Lung (tissue), 16 donors: ENCODE measurements around the gene DYNLT3. TPM values are rescaled to one million over a fixed set of nuclear protein-coding genes. Genes with fewer than 3 reads are reported as not detected.

Experiments
- ATAC-seq: fragments of 200-7000 bp; cut with Tn5 transposase; one replicate; pipeline ENCODE4 v1.9.1; 2020; ENCODE audit warnings: moderate number of reproducible peaks; ENCODE audit not compliant: insufficient read depth, low FRiP score
- DNase-seq, 3 donors: peaks; one replicate each; pipeline ENCODE4 v3.0.0-alpha.2; 2013 to 2017
- H3K27ac ChIP-seq, 2 donors: one replicate each; pipeline ENCODE4 v1.5.1; 2013; ENCODE audit warnings: mild to moderate bottlenecking in 2 of 2, moderate library complexity in 2 of 2, control low read depth in 1 of 2, inconsistent platforms in 1 of 2, low read depth in 1 of 2, low read length in 1 of 2
- H3K27me3 ChIP-seq, 3 donors: one replicate each; pipeline ENCODE4 v1.5.1; 2013; ENCODE audit warnings: low read length in 2 of 3; ENCODE audit not compliant: control insufficient read depth in 3 of 3, insufficient read depth in 3 of 3
- H3K36me3 ChIP-seq, 4 donors: one replicate each; pipeline ENCODE4 v1.5.1; 2013; ENCODE audit warnings: low read length in 4 of 4, mild to moderate bottlenecking in 1 of 4, moderate library complexity in 1 of 4; ENCODE audit not compliant: control insufficient read depth in 4 of 4, insufficient read depth in 4 of 4
- H3K4me1 ChIP-seq, 5 donors: one replicate each; pipeline ENCODE4 v1.5.1; 2013; ENCODE audit warnings: low read length in 5 of 5, mild to moderate bottlenecking in 2 of 5, moderate library complexity in 1 of 5; ENCODE audit not compliant: control insufficient read depth in 5 of 5, insufficient read depth in 5 of 5
- H3K4me3 ChIP-seq: one replicate; pipeline ENCODE4 v1.5.1; 2013; ENCODE audit warnings: mild to moderate bottlenecking, control low read depth, moderate library complexity
- H3K9ac ChIP-seq, 2 donors: one replicate each; pipeline ENCODE4 v1.5.1; 2013; ENCODE audit warnings: low read length in 2 of 2, control low read depth in 1 of 2; ENCODE audit not compliant: insufficient read depth in 1 of 2
- H3K9me3 ChIP-seq, 4 donors: one replicate each; pipeline ENCODE4 v1.5.1; 2013; ENCODE audit warnings: low read length in 3 of 4, mild to moderate bottlenecking in 1 of 4, moderate library complexity in 1 of 4; ENCODE audit not compliant: control insufficient read depth in 4 of 4, insufficient read depth in 3 of 4
- CTCF ChIP-seq: IDR thresholded peaks from 2 replicates; pipeline ENCODE4 v1.5.1; 2012; ENCODE audit warnings: mild to moderate bottlenecking; ENCODE audit errors: control extremely low read depth, extremely low read depth
- WGBS, 2 donors: extraction: QIAGEN DNeasy Blood & Tissue Kit; methylation state at CpG; one replicate each; pipeline ENCODE4 v1.1.7; 2013; 5-methylcytosine and 5-hydroxymethylcytosine counted together
- long read RNA-seq, 5 donors: transcript quantifications; one replicate each; lab custom pipeline, GENCODE V29; 2026
- polyA plus RNA-seq, 2 donors: library from polyadenylated mRNA; stranded (reverse); fragments of 200-250 nt; gene quantifications; one replicate each; pipeline ENCODE4 v1.2.1, GENCODE V29; 2013
- total RNA-seq, 2 donors: library from RNA; depleted of rRNA in 1 of 2; stranded (reverse); fragments of >200 nt in 1 of 2; gene quantifications; one replicate each; pipeline ENCODE4 v1.2.1, GENCODE V29; 2014 to 2021
- donor health status: control.
- donor health status: control.
- donor health status: Bipolar disorder and iron deficiency.
- donor health status: healthy.
- donor health status: DM: yes; HTN: yes; CAD: no.

Gene DYNLT3, protein sequence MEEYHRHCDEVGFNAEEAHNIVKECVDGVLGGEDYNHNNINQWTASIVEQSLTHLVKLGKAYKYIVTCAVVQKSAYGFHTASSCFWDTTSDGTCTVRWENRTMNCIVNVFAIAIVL
- 10 to 100 TPM; 20.1 to 33.1 TPM for total RNA-seq
- 10 to 100 TPM; 16.5 to 17.0 TPM for polyA plus RNA-seq
- long read RNA-seq, donor 1, transcript DYNLT3-201 (5 exons, 2,217 nt): major isoform, 20 of 20 reads
- long read RNA-seq, donor 1, partial matches to known transcripts: 0 of 20 reads
- long read RNA-seq, donor 1, other reads (novel, unspliced or antisense): 0 of 20 reads
- long read RNA-seq, donor 2, transcript DYNLT3-201 (5 exons, 2,217 nt): major isoform, 15 of 15 reads
- long read RNA-seq, donor 2, partial matches to known transcripts: 0 of 15 reads
- long read RNA-seq, donor 2, other reads (novel, unspliced or antisense): 0 of 15 reads
- long read RNA-seq, donor 3, transcript DYNLT3-201 (5 exons, 2,217 nt): major isoform, 16 of 16 reads
- long read RNA-seq, donor 3, partial matches to known transcripts: 0 of 16 reads
- long read RNA-seq, donor 3, other reads (novel, unspliced or antisense): 0 of 16 reads
- long read RNA-seq, donor 4, transcript DYNLT3-201 (5 exons, 2,217 nt): major isoform, 8 of 8 reads
- long read RNA-seq, donor 4, partial matches to known transcripts: 0 of 8 reads
- long read RNA-seq, donor 4, other reads (novel, unspliced or antisense): 0 of 8 reads
- long read RNA-seq, donor 5, transcript DYNLT3-201 (5 exons, 2,217 nt): major isoform, 19 of 19 reads
- long read RNA-seq, donor 5, partial matches to known transcripts: 0 of 19 reads
- long read RNA-seq, donor 5, other reads (novel, unspliced or antisense): 0 of 19 reads

DNA sequence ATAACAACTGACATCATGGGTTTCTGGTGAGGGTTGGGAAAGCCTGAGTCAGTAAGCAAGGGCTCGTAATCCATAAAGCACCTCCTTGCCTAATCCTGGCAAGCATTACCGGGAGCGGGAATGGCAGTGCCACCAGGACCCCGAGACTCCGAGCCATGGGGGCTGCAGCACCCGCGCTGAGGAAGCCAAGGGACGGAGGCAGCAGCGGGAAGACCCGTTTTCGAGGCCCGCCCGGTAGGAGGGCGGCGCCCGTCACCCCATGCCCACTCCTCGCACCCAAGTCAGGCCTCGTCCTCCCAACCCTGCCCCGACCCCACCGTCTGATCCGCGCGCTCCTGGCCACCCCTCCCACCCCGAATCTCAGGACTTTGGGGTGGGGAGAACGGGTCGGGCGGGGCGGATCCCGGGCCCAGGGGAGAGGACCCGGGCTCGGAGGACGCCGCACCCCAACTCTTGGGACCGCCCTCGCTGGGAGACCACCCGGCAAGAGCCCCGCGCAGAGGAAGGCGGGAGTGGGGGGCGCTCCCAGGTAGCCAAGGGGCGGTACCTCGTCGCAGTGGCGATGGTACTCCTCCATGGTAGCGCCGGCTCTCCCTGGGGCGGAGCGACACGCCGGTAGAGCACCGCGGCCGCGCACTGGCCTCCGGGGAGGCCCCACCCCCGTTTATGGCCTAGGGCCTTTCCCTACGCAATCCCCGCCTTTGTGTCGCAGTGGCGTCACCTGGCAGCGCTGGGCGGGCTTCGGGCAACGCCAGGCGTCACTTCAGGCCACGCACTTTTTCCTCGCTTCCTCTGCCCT is at the start of gene DYNLT3:
Gene DYNLT3, minus strand, starts transcription at position 638 of the 799 bp plus-strand sequence. Its CDS starts 61 bp downstream, at position 577.
- H3K27me3 ChIP-seq: peaks cover 0 to 10% (median 0%) of the 10 kb centered on the region in 3 donors
- peak; percentile 84 to 91 (median 87) for DNase-seq
- H3K9ac ChIP-seq: peak within 1 kb of the TSS; percentile 49 to 88
- no peaks in the 10 kb centered on the region for H3K9me3 ChIP-seq
- TF ChIP-seq CTCF: no peak
- peaks cover 0 to 5% (median 0%) of the 10 kb centered on the region in 5 donors for H3K4me1 ChIP-seq
- H3K36me3 ChIP-seq: no peaks in the 10 kb centered on the region
- H3K4me3 ChIP-seq: peak within 1 kb of the TSS; percentile 77
- peak; percentile 96 for ATAC-seq
- H3K27ac ChIP-seq: peak within 1 kb of the TSS; percentile 62 to 89
- WGBS, 2 donors: 0 to 35% methylated on average over 20 to 67 of the region's 67 CpGs

DNA sequence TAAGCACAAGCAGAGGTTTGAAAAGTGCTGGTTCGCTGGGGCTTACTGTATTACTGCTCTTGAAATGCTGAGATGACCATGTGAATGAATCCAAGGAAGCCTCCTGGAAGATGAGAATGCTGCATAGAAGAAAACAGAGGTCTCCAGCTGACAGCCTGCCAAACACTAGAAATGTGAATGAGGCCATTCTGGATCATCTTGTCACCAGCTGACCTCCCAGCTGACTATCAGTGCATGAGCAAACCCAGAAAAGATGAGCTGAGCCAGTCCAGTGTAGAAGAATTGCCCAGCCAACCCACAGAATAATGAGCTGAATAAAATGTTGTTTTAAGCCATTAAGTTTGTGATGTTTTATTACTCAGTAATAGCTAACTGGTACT is 49.1 kb upstream of the DYNLT3 start:
- WGBS, 2 donors: 39 to 90% methylated on average over 1 of the region's 1 CpG
- TF ChIP-seq CTCF: no peak
- Histone ChIP-seq H3K27ac (no peak overlapping the region), H3K9ac (no peak overlapping the region), H3K4me3 (no peak overlapping the region), H3K4me1 (no peaks in the 10 kb centered on the region), H3K36me3 (no peaks in the 10 kb centered on the region), H3K9me3 (no peaks in the 10 kb centered on the region), H3K27me3 (peaks cover 0 to 7% (median 4%) of the 10 kb centered on the region in 3 donors)
- ATAC-seq (no peak), DNase-seq (no peak)

DNA sequence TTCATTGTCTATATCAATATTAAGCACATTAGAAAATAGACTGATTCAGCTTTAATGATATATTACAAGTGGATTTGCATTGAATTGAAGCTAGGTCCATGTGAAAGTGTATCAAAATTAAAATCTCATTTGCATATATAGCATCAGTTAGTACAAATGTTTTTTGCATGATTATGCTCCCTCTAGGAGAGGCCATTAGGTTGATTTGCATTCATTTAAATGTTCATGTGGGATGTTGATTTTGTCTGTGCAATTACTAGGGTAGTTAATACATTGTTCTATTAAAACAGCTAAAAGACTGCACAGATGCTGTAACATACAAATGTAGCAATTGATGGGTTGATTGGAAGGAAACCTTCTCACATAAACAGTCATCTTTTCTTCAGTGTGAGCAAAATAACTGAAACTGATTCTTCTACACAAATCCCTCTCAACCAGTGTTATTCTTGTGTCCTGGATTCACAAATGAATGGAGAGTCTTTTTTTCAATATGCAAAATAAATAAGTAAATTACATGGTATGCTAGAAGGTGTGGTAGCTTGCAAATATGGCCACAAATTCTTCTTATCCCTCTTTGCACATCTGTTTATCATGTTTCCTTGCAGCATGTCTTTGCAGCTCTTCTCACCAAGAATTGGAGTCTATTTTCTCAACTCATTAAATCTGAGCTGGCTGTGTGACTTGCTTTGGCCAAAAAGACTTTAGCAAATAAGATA is 48.6 kb upstream of the DYNLT3 start:
- Histone ChIP-seq H3K9me3 (no peaks in the 10 kb centered on the region), H3K4me1 (no peaks in the 10 kb centered on the region), H3K27ac (no peak overlapping the region), H3K4me3 (no peak overlapping the region), H3K9ac (no peak overlapping the region), H3K36me3 (no peaks in the 10 kb centered on the region), H3K27me3 (peaks cover 0 to 8% (median 4%) of the 10 kb centered on the region in 3 donors)
- no peak for TF ChIP-seq CTCF
- no peak for DNase-seq
- ATAC-seq: no peak
